Naive thymus-derived CD4-positive, alpha-beta T cell (primary cell): ENCODE results near the gene GPR158. TPM values are rescaled to one million over a fixed set of nuclear protein-coding genes. Genes with fewer than 3 reads are reported as not detected.

Experiments
- ATAC-seq: fragments of 150-1000 bp; cut with Tn5 transposase; 2 replicates; pipeline ENCODE4 v1.10.0; 2021; ENCODE audit warnings: mild to moderate bottlenecking, moderate library complexity
- CTCF ChIA-PET: fragments of 350-600 bp; sonication (Branson Sonifier 250); formaldehyde crosslinking; loops from one replicate; lab custom pipeline; 2021; ENCODE audit warnings: antibody characterized with exemption; lab: Charles Lee
- POLR2A ChIA-PET: fragments of 350-600 bp; sonication (Branson Sonifier 250); formaldehyde crosslinking; loops from one replicate; lab custom pipeline; 2021; ENCODE audit warnings: antibody characterized with exemption, inconsistent platforms; lab: Charles Lee
- DNase-seq, 9 donors: peaks; one replicate each; pipeline versions ENCODE4 v3.0.0 to v3.0.0-alpha.2; 2020 to 2022; ENCODE audit warnings: mixed read lengths in 1 of 9
- H3K27ac ChIP-seq: one replicate; pipeline ENCODE4 v1.7.0; 2013; ENCODE audit warnings: mild to moderate bottlenecking, low read depth, low read length, moderate library complexity
- H3K27me3 ChIP-seq, 2 donors: one replicate each; pipeline ENCODE4 v1.7.0; 2013; ENCODE audit warnings: low read length in 2 of 2, mild to moderate bottlenecking in 2 of 2, moderate library complexity in 2 of 2; ENCODE audit not compliant: control insufficient read depth in 2 of 2, insufficient read depth in 2 of 2
- H3K36me3 ChIP-seq, 3 experiments: 1 replicate in 2 of 3; 2 replicates in 1 of 3; pipeline ENCODE4 v1.7.0; 2013; ENCODE audit warnings: low read length in 3 of 3, mild to moderate bottlenecking in 3 of 3, moderate library complexity in 1 of 3; ENCODE audit not compliant: insufficient read depth in 3 of 3, control insufficient read depth in 2 of 3
- H3K4me1 ChIP-seq, 2 donors: one replicate each; pipeline ENCODE4 v1.7.0; 2013; ENCODE audit warnings: low read length in 2 of 2, mild to moderate bottlenecking in 2 of 2, moderate library complexity in 1 of 2; ENCODE audit not compliant: control insufficient read depth in 2 of 2, insufficient read depth in 2 of 2
- H3K4me3 ChIP-seq: 2 replicates; pipeline ENCODE4 v1.7.0; 2013; ENCODE audit warnings: mild to moderate bottlenecking, low read length
- H3K9me3 ChIP-seq, 3 experiments: 1 replicate in 2 of 3; 2 replicates in 1 of 3; pipeline ENCODE4 v1.7.0; 2013; ENCODE audit warnings: low read length in 3 of 3; ENCODE audit not compliant: control insufficient read depth in 2 of 3
- H3K27ac Mint-ChIP-seq, 9 donors: one replicate each; pipeline ENCODE4 v1.8.0; 2020 to 2022; ENCODE audit warnings: mixed read lengths in 9 of 9, mild to moderate bottlenecking in 8 of 9, moderate library complexity in 5 of 9, inconsistent platforms in 2 of 9
- H3K27me3 Mint-ChIP-seq, 5 donors: one replicate each; pipeline ENCODE4 v1.8.0; 2021 to 2022; ENCODE audit warnings: mixed read lengths in 5 of 5, mild to moderate bottlenecking in 1 of 5
- H3K36me3 Mint-ChIP-seq, 5 donors: one replicate each; pipeline ENCODE4 v1.8.0; 2020 to 2022; ENCODE audit warnings: mixed read lengths in 5 of 5, mild to moderate bottlenecking in 3 of 5, inconsistent platforms in 1 of 5
- H3K4me1 Mint-ChIP-seq, 7 donors: one replicate each; pipeline ENCODE4 v1.8.0; 2020 to 2022; ENCODE audit warnings: mixed read lengths in 7 of 7, mild to moderate bottlenecking in 3 of 7, inconsistent platforms in 1 of 7
- H3K4me3 Mint-ChIP-seq, 10 donors: one replicate each; pipeline ENCODE4 v1.8.0; 2020 to 2022; ENCODE audit warnings: mild to moderate bottlenecking in 10 of 10, mixed read lengths in 10 of 10, moderate library complexity in 6 of 10, inconsistent platforms in 2 of 10
- H3K9me3 Mint-ChIP-seq, 11 donors: one replicate each; pipeline ENCODE4 v1.8.0; 2020 to 2022; ENCODE audit warnings: mixed read lengths in 11 of 11, mild to moderate bottlenecking in 4 of 11, inconsistent platforms in 1 of 11, moderate library complexity in 1 of 11
- intact Hi-C, 2 donors: fragments of 100-400 bp; cut with micrococcal nuclease; formaldehyde crosslinking; loops; one replicate each; pipeline ENCODE4 v1.15.1; 2023
- polyA plus RNA-seq, 2 donors: library from polyadenylated mRNA; unstranded; fragments of 300-500 nt; fragmentation: Illumina TruSeq; gene quantifications; one replicate each; pipeline ENCODE4 v1.2.3, GENCODE V29; 2021
- total RNA-seq, 6 experiments: library from RNA in 5 of 6; stranded (reverse) in 5 of 6; gene quantifications; 1 replicate in 5 of 6; 2 replicates in 1 of 6; pipeline ENCODE4 v1.2.3 and lab custom pipeline; 2021 to 2026

The GPR158 gene
- total and polyA plus RNA-seq, 7 experiments from 2014 or later: not detected

DNA sequence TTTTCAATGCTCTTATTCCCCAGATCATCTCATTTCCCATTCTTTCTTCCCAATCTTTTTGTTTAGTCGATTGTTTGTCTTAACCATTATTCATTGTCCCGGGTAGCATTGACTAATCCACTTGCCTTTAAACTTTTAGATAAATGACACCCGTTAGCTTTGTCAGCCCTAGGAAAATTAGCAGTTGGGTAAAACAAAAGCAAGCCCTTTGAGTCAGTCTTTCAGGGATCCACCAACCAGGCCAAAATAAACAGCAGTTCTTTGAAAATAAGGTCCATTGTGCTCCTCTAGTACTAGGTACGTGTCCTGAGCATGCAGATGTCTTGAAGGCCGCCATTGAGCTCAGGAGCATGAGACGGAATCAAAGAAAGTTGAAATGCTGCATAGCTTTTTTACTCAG is 389.6 kb downstream of the GPR158 start:
- Mint-ChIP-seq H3K4me3 (no peak overlapping the region), H3K27me3 (peaks cover 0 to 5% (median 0%) of the 10 kb centered on the region in 5 donors), H3K27ac (no peak overlapping the region), H3K4me1 (no peaks in the 10 kb centered on the region), H3K9me3 (peaks cover 0 to 6% (median 0%) of the 10 kb centered on the region in 11 donors), H3K36me3 (no peaks in the 10 kb centered on the region)
- Histone ChIP-seq H3K27ac (no peak overlapping the region), H3K4me3 (no peak overlapping the region), H3K9me3 (no peaks in the 10 kb centered on the region), H3K36me3 (no peaks in the 10 kb centered on the region), H3K27me3 (no peaks in the 10 kb centered on the region), H3K4me1 (no peaks in the 10 kb centered on the region)
- no peak for ATAC-seq
- DNase-seq: no peak
- intact Hi-C loops: no loop called here
- ChIA-PET POLR2A (interaction anchor here (0.5 kb wide), 1 partner anchor 49 kb away, joined by 3 read pairs; no protein-coding TSS in a partner anchor), CTCF (no interaction called here)

GRCh38 chr10:25565570-25565969 is 390.8 kb downstream of the GPR158 start:
- DNase-seq: no peak
- Mint-ChIP-seq H3K4me3 (no peak overlapping the region), H3K9me3 (peaks cover 0 to 6% (median 0%) of the 10 kb centered on the region in 11 donors), H3K27me3 (peaks cover 0 to 5% (median 0%) of the 10 kb centered on the region in 5 donors), H3K36me3 (no peaks in the 10 kb centered on the region), H3K4me1 (no peaks in the 10 kb centered on the region), H3K27ac (no peak overlapping the region)
- Histone ChIP-seq H3K9me3 (no peaks in the 10 kb centered on the region), H3K27ac (no peak overlapping the region), H3K4me3 (no peak overlapping the region), H3K4me1 (no peaks in the 10 kb centered on the region), H3K36me3 (no peaks in the 10 kb centered on the region), H3K27me3 (no peaks in the 10 kb centered on the region)
- ChIA-PET CTCF (no interaction called here), POLR2A (no interaction called here)
- ATAC-seq: no peak
- intact Hi-C loops: no loop called here

GRCh38 chr10:25573316-25573715 is 398.5 kb downstream of the GPR158 start:
- intact Hi-C loops: no loop called here
- H3K4me1 Mint-ChIP-seq: no peaks in the 10 kb centered on the region
- no peaks in the 10 kb centered on the region for H3K27me3 Mint-ChIP-seq
- CTCF ChIA-PET: no interaction called here
- ATAC-seq (no peak), DNase-seq (no peak)
- no peaks in the 10 kb centered on the region for H3K4me1 ChIP-seq
- no peak overlapping the region for H3K4me3 Mint-ChIP-seq
- no peaks in the 10 kb centered on the region for H3K36me3 Mint-ChIP-seq
- H3K27ac Mint-ChIP-seq: no peak overlapping the region
- POLR2A ChIA-PET: no interaction called here
- H3K9me3 Mint-ChIP-seq: peaks cover 0 to 5% (median 0%) of the 10 kb centered on the region in 11 donors
- H3K9me3 ChIP-seq: no peaks in the 10 kb centered on the region
- no peaks in the 10 kb centered on the region for H3K27me3 ChIP-seq
- H3K4me3 ChIP-seq: no peak overlapping the region
- no peaks in the 10 kb centered on the region for H3K36me3 ChIP-seq
- no peak overlapping the region for H3K27ac ChIP-seq

- H3K4me3 Mint-ChIP-seq: no peak overlapping the region
- no peaks in the 10 kb centered on the region for H3K27me3 Mint-ChIP-seq
- ATAC-seq: no peak
Measured at GRCh38 chr10:25575343-25575742, 400.5 kb downstream of the GPR158 start.

DNA sequence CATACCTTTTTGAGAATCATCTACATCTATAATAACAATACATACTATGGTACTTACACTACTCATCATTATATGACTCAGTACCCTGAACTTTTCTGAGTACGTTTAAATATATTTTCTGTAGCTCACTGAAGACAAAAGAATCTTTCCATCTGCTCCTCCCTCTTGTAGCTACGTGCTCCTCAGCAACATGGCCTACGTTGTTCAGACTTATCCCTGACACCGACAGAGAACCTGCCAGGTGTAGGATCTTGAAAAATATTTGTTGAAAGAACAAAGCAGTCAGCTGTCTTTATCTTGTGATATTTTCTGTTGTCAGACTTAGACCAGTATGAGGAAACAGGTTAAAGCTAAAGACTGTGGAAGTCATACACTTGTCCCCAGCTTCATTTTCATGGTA is 403.3 kb downstream of the GPR158 start:
- intact Hi-C loops: no loop called here
- POLR2A ChIA-PET: interaction anchor here (0.6 kb wide), 1 partner anchor 1023 kb away, joined by 3 read pairs; no protein-coding TSS in a partner anchor
- Histone ChIP-seq H3K27me3 (no peaks in the 10 kb centered on the region), H3K4me3 (no peak overlapping the region), H3K9me3 (no peaks in the 10 kb centered on the region), H3K36me3 (no peaks in the 10 kb centered on the region), H3K27ac (no peak overlapping the region), H3K4me1 (no peaks in the 10 kb centered on the region)
- CTCF ChIA-PET: no interaction called here
- H3K27me3 Mint-ChIP-seq: no peaks in the 10 kb centered on the region
- H3K4me1 Mint-ChIP-seq: no peaks in the 10 kb centered on the region
- H3K4me3 Mint-ChIP-seq: no peak overlapping the region
- DNase-seq (no peak), ATAC-seq (no peak)
- no peaks in the 10 kb centered on the region for H3K36me3 Mint-ChIP-seq
- peaks cover 0 to 4% (median 0%) of the 10 kb centered on the region in 11 donors for H3K9me3 Mint-ChIP-seq
- H3K27ac Mint-ChIP-seq: no peak overlapping the region

More at GRCh38 chr10:25575343-25575742, 400.5 kb downstream of the GPR158 start:
- CTCF ChIA-PET: no interaction called here
- Mint-ChIP-seq H3K27ac (no peak overlapping the region), H3K36me3 (no peaks in the 10 kb centered on the region), H3K9me3 (peaks cover 0 to 4% (median 0%) of the 10 kb centered on the region in 11 donors), H3K4me1 (no peaks in the 10 kb centered on the region)
- H3K27me3 ChIP-seq: no peaks in the 10 kb centered on the region
- no peak for DNase-seq
- intact Hi-C loops: no loop called here
- no peaks in the 10 kb centered on the region for H3K36me3 ChIP-seq
- POLR2A ChIA-PET: no interaction called here
- no peaks in the 10 kb centered on the region for H3K4me1 ChIP-seq
- no peak overlapping the region for H3K4me3 ChIP-seq
- H3K9me3 ChIP-seq: no peaks in the 10 kb centered on the region
- H3K27ac ChIP-seq: no peak overlapping the region

DNA sequence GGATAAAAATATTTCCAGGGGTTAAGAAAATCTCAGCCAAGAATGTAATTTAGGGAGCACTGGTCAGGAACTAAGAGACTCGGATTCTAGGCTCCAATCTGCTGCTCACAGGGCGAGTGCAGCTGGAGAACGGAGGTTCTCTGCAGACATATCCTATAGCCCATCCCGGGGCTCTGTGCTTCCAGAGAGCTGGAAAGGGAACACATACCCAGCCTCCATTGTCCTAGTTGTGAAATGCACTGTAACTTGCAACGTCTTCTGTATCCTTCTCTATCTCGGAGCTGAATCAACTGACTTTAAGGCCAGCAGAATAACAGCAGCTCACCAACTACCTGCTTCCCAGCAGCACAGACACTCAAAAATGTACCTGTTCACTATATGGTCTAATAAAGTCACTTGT is 408.2 kb downstream of the GPR158 start:
- Mint-ChIP-seq H3K36me3 (peaks cover 0 to 1% (median 0%) of the 10 kb centered on the region in 5 donors), H3K4me1 (no peaks in the 10 kb centered on the region), H3K27ac (no peak overlapping the region), H3K9me3 (peaks cover 2 to 22% (median 8%) of the 10 kb centered on the region in 11 donors), H3K4me3 (no peak overlapping the region), H3K27me3 (no peaks in the 10 kb centered on the region)
- intact Hi-C loops: no loop called here
- CTCF ChIA-PET: no interaction called here
- Histone ChIP-seq H3K4me1 (no peaks in the 10 kb centered on the region), H3K36me3 (no peaks in the 10 kb centered on the region), H3K9me3 (no peaks in the 10 kb centered on the region), H3K27me3 (no peaks in the 10 kb centered on the region), H3K4me3 (no peak overlapping the region), H3K27ac (no peak overlapping the region)
- POLR2A ChIA-PET: no interaction called here
- ATAC-seq (no peak), DNase-seq (no peak)

DNA sequence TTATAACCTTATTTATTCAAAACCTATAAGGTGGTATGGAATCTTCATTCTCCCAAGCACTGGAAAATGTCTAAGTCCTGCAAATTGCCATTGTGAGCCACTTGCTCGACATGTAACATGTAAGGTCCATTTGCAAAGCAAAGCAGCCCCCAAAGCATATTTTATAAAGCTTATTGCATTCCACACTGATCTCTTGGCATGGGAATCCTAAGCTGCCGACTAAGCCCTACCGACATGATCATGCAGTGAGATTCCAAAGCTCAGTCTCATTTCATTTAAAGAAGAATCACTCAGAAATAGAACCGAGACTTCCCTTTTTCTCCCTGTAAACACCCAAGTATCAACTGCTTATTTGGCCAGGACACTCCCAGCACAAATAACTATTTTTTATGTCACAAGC is 425.9 kb downstream of the GPR158 start:
- Mint-ChIP-seq H3K36me3 (no peaks in the 10 kb centered on the region), H3K9me3 (peaks cover 0 to 18% (median 5%) of the 10 kb centered on the region in 11 donors), H3K4me3 (no peak overlapping the region), H3K4me1 (no peaks in the 10 kb centered on the region), H3K27ac (no peak overlapping the region), H3K27me3 (peaks cover 0 to 4% (median 0%) of the 10 kb centered on the region in 5 donors)
- no peaks in the 10 kb centered on the region for H3K9me3 ChIP-seq
- H3K4me1 ChIP-seq: no peaks in the 10 kb centered on the region
- no peak overlapping the region for H3K4me3 ChIP-seq
- intact Hi-C loops: no loop called here
- H3K27me3 ChIP-seq: no peaks in the 10 kb centered on the region
- ATAC-seq (no peak), DNase-seq (no peak)
- ChIA-PET CTCF (no interaction called here), POLR2A (no interaction called here)
- H3K36me3 ChIP-seq: no peaks in the 10 kb centered on the region
- H3K27ac ChIP-seq: no peak overlapping the region
